Astrocyte (in vitro differentiated cells and primary cell): ENCODE results near the gene KCNK5.

Experiments
- EZH2 ChIP-seq: IDR thresholded peaks from 2 replicates; pipeline ENCODE4 v1.6.1; 2012; ENCODE audit warnings: mild to moderate bottlenecking, low read length, inconsistent platforms; ENCODE audit not compliant: insufficient read depth
- TF ChIP-seq, protein P1 (sequence below): IDR thresholded peaks from 2 replicates; pipeline ENCODE4 v1.5.1; 2011; ENCODE audit warnings: low read depth, mild to moderate bottlenecking, inconsistent platforms, low read length, moderate library complexity; ENCODE audit not compliant: insufficient read depth

GRCh38 chr6:39184906-39185580, 44.2 kb downstream of the KCNK5 start:
- TF ChIP-seq, protein P1, sequence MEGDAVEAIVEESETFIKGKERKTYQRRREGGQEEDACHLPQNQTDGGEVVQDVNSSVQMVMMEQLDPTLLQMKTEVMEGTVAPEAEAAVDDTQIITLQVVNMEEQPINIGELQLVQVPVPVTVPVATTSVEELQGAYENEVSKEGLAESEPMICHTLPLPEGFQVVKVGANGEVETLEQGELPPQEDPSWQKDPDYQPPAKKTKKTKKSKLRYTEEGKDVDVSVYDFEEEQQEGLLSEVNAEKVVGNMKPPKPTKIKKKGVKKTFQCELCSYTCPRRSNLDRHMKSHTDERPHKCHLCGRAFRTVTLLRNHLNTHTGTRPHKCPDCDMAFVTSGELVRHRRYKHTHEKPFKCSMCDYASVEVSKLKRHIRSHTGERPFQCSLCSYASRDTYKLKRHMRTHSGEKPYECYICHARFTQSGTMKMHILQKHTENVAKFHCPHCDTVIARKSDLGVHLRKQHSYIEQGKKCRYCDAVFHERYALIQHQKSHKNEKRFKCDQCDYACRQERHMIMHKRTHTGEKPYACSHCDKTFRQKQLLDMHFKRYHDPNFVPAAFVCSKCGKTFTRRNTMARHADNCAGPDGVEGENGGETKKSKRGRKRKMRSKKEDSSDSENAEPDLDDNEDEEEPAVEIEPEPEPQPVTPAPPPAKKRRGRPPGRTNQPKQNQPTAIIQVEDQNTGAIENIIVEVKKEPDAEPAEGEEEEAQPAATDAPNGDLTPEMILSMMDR: no peak
- no peak for TF ChIP-seq EZH2
